NCI-H748 (cell line): Measurements from ENCODE around the gene KISS1R.

Source experiments
- DNase-seq: peaks from one replicate; lab custom pipeline; 2025; ENCODE audit not compliant: unreplicated experiment; lab: John Stamatoyannopoulos, UW

KISS1R gene

DNA sequence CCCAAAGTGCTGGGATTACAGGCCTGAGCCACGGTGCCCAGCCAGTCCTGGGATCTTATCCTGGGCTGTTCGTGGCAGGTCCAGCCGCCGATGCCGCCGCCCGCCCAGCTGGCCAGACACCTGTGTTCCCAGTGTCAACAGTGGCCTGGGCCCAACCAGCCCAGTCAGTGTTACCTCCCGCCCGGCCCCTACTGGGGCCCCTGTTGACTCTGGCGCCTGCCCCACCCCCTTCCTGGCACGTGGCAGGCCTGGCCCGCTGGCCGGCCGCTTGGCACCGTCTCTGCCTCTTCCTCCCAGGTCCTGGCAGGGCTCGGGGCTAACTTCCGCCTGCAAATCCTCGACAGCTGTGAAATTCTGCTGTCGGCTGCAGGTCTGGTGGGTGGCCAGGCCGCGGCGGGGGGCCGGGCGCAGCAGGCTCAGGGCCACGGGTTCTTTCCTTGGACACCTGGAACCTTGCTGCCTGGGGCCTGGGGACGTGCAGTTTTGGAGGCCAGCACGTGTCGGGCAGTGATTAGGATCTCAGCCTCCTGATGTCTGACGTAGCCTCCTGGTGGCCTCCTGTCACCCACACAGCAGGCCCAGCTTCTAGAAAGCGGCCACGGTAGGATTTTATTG is 17.8 kb downstream of the KISS1R start:
- peak; percentile 16 for DNase-seq

GRCh38 chr19:936175-936546 is 19.0 kb downstream of the KISS1R start:
- DNase-seq: no peak

GRCh38 chr19:937259-937694 is 20.1 kb downstream of the KISS1R start:
- no peak for DNase-seq

GRCh38 chr19:938233-938923 is 21.2 kb downstream of the KISS1R start:
- no peak for DNase-seq

GRCh38 chr19:939439-939838 is 22.3 kb downstream of the KISS1R start:
- no peak for DNase-seq

DNA sequence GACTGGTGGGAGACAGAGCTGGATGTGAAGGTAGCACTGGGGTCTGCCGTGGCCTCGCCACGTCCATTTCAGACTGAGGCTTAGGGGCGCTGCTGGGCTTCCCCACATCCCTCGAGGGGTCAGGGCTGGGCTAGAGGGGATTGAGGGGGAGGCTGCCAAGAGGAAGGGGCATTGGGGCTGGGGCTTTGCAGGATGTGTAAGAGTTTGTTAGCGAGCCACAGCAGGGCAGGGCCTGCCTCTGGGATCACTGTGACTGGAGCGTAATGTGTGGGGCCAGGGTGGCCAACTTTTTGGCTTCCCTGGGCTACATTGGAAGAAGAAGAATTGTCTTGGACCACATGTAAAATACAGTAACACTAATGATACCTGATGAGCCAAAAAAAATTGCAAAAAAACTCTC is 22.8 kb downstream of the KISS1R start:
- DNase-seq: no peak

DNA sequence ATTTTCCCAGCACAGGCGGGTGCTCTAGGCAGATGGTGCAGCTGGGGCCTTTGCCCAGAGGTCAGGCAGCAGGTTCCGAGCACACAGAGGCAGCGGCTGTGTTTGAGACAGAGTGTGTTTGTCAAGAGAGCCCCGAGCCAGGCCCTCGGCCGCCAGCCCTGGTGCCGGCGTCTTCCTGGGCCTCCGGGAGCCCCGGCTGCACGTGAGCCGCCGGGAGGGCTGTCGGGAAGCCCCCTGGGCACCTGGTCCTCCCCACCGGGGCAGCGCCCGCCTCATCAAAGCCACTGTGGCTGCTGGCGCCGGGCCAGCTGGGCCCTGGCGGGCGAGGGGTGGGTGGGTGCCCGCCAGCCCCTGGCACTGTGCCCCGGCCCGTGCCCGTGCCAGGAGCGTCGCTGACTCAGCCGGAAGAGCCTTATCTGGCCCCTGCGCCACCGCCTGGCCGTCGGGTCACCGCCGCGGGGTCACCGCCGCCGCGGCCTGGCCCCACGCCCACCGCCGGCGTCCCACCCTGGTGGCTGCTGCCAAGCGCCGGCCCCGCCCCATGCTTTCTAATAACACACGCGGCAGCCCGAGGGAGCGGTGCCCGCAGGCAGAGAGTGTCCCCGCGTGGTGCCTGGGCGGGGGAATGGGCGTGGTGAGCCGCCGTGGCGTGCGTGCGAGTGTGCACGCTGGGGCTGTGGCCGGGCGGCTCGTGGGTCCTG is 23.6 kb downstream of the KISS1R start:
- DNase-seq: peak; percentile 68

- no peak for DNase-seq
Observed at GRCh38 chr19:941292-942132, 24.4 kb downstream of the KISS1R start.

GRCh38 chr19:942133-942645 is 25.1 kb downstream of the KISS1R start:
- no peak for DNase-seq

GRCh38 chr19:943551-944170 is 26.5 kb downstream of the KISS1R start:
- DNase-seq: no peak

DNA sequence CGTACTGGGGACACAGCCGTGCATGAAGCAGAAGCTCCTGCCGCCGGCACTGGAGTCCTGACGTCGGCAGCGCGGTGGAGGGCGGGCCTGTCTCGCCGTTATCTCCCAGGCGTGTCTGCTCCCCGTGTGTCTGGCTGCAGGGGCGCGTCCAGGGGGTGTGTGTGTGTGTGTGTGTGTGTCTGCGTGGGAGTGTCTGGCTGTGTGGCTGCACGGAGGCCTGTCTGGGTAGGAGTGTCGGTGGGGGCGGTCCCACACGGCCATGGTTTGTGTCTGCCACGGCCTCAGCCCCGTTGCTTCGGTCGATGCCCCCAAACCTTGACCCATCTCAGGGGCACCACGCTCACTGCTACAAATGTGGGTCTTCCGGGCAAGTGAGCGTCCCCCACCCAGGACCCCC is 27.0 kb downstream of the KISS1R start:
- DNase-seq: no peak

DNA sequence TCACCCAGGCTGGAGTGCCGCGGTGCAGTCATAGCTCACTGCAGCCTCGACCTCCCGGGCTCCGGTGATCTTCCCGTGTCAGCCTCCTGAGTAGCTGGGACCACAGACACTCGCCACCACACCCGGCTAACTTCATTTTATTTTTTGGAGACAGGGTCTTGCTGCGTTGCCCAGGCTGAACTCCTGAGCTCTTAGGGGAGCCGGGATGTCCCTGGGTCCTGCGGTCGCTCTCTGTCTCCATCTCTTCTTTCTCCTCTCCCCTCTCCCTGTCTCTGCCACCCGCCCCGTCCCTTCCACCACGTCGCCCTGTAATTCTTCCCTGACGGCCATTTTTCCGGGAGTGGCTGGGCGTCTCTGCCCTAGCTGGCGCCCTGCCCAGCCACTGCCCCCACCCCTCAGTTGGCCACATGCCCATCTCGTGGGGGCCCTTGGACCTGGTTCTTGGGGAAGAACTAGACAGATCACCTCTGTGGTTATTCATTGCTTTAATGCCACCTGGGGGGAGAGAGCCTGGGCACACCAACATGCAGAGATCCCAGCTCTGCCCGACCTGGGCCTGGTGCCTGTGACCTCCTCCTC is 27.6 kb downstream of the KISS1R start:
- DNase-seq: peak; percentile 39

GRCh38 chr19:945401-946252 is 28.5 kb downstream of the KISS1R start:
- no peak for DNase-seq

DNA sequence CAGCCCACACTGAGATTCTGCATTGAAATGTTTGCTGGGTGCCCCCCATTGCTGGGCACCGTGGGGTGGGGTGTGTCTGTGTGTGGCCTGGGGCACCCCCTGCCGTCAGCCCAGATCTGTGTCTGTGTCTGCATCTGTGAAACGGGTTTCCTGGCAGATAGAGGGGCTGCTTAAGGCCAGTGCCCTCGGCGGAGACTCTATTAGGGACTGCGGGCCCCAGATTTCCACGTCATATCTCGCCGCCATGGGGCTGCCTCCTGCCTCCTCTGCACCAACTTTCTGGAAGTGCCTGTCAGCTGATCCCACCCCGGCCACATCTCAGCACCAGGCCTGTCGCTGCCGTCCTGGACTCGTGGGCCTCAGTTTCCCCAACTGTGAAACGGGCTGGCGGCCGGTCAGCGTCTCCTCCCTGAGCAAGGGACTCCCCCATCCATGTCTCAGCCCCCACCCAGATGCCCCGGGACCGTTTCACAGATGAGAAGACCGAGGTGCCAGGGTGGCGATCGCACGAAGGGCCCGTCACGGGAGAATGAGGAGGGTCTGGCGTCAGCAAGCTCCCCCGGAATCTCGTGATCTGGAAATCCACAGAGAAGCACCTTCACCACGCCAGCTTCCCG is 30.1 kb downstream of the KISS1R start:
- DNase-seq: no peak

DNA sequence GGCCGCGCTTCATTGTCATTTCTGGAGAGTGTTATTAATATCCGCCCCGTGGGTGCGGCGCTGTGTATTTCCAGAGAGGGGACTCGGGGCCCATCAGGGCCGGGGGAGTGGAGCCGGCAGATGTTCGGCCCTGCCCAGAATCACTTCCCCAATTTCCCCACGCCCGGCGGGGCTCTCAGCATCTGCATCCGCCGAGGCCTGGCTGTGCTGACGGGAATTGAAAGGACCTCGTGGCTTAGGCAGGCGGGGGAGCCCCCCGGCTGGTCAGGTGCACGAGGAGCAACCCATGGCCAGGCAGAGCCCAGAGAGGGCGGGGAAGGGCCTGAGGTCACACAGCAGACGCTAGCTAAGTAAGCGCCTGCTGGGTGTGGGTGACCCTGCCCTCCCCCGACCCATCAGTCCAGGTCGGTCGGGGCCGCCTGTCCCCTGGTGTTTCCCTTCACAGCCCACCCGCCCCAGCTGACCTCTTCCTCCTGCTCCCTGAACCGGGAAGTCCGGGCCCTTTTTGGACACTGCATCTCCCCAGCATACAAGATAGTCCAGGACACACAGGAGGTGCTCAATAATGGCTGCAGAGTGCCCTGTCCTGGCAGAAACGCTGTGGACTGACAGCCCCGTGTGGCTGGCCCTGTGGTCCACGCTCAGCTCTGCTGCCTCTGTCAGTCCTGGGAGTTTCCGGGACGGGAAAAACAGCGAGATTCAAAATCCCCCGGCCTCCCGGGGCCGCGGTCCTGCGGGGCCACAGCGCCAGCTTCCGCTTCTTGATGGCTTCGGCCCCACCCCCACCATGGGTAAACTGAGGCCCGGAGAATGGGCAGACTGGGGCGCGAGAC is 30.8 kb downstream of the KISS1R start:
- DNase-seq: no peak

GRCh38 chr19:948842-949496 is 31.8 kb downstream of the KISS1R start:
- no peak for DNase-seq

- no peak for DNase-seq
Observed at GRCh38 chr19:950352-951066, 33.4 kb downstream of the KISS1R start.
